HL-60 (cell line): Measurements from ENCODE around the gene SGPP2.

Experiments used
- DNase-seq, 2 experiments: peaks; one replicate each; pipeline ENCODE4 v3.0.0-alpha.2; 2010 to 2020; ENCODE audit warnings: low read depth in 1 of 2, low spot score in 1 of 2
- H3K27ac ChIP-seq: fragments of 250-450 bp; sonication (Bioruptor Pico); replicated peaks from 2 replicates; pipeline ENCODE4 v1.5.1; 2020; ENCODE audit warnings: mild to moderate bottlenecking, moderate library complexity
- H3K27me3 ChIP-seq: fragments of 250-450 bp; sonication (Bioruptor Pico); 2 replicates; pipeline ENCODE4 v1.5.1; 2021; ENCODE audit warnings: mild to moderate bottlenecking, moderate library complexity; ENCODE audit not compliant: insufficient read depth, poor library complexity, severe bottlenecking
- H3K4me3 ChIP-seq: replicated peaks from 2 replicates; pipeline ENCODE4 v1.5.1; 2011; ENCODE audit warnings: mild to moderate bottlenecking, control low read depth, low read length; ENCODE audit not compliant: insufficient read depth
- GABPA ChIP-seq: IDR thresholded peaks from 2 replicates; pipeline ENCODE4 v1.6.1; 2012; ENCODE audit warnings: low read depth
- POLR2AphosphoS5 ChIP-seq: IDR thresholded peaks from 2 replicates; pipeline ENCODE4 v1.6.1; 2012; ENCODE audit warnings: low read depth
- SPI1 ChIP-seq: IDR thresholded peaks from 2 replicates; pipeline ENCODE4 v1.6.1; 2012; ENCODE audit warnings: low read depth, mild to moderate bottlenecking, borderline replicate concordance
- TF ChIP-seq, protein P1 (sequence below): IDR thresholded peaks from one replicate; pipeline ENCODE4 v1.5.1; 2011; ENCODE audit warnings: low read length, control low read depth, inconsistent platforms; ENCODE audit not compliant: insufficient read depth
- TF ChIP-seq, protein P2 (sequence below): IDR thresholded peaks from 2 replicates; pipeline ENCODE4 v1.6.1; 2012; ENCODE audit warnings: low read depth; ENCODE audit not compliant: insufficient replicate concordance

Gene SGPP2

DNA sequence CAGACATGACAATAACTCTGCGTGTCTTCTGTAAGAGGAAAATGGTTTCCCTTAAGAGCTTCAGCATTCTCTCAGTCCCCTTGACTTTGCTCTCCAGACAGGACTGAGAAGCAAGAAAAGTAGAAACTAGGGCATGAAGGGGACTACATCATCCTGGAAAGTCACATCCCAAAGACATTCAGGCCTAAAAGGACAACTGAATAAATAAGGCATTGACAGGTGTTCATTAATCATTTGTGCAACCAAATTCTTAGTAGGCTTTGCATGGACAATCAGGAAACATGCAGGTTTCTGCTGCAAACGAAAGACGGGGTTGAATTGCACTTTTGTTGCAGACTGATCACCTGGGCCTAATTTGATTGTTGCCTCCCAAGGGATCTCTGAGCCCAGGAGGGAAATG, 1.2 kb upstream of the SGPP2 start:
- peaks cover 24% of the 10 kb centered on the region for H3K27me3 ChIP-seq
- TF ChIP-seq GABPA (no peak), POLR2AphosphoS5 (no peak), SPI1 (no peak)
- TF ChIP-seq, protein P1, sequence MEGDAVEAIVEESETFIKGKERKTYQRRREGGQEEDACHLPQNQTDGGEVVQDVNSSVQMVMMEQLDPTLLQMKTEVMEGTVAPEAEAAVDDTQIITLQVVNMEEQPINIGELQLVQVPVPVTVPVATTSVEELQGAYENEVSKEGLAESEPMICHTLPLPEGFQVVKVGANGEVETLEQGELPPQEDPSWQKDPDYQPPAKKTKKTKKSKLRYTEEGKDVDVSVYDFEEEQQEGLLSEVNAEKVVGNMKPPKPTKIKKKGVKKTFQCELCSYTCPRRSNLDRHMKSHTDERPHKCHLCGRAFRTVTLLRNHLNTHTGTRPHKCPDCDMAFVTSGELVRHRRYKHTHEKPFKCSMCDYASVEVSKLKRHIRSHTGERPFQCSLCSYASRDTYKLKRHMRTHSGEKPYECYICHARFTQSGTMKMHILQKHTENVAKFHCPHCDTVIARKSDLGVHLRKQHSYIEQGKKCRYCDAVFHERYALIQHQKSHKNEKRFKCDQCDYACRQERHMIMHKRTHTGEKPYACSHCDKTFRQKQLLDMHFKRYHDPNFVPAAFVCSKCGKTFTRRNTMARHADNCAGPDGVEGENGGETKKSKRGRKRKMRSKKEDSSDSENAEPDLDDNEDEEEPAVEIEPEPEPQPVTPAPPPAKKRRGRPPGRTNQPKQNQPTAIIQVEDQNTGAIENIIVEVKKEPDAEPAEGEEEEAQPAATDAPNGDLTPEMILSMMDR = no peak
- TF ChIP-seq, protein P2, sequence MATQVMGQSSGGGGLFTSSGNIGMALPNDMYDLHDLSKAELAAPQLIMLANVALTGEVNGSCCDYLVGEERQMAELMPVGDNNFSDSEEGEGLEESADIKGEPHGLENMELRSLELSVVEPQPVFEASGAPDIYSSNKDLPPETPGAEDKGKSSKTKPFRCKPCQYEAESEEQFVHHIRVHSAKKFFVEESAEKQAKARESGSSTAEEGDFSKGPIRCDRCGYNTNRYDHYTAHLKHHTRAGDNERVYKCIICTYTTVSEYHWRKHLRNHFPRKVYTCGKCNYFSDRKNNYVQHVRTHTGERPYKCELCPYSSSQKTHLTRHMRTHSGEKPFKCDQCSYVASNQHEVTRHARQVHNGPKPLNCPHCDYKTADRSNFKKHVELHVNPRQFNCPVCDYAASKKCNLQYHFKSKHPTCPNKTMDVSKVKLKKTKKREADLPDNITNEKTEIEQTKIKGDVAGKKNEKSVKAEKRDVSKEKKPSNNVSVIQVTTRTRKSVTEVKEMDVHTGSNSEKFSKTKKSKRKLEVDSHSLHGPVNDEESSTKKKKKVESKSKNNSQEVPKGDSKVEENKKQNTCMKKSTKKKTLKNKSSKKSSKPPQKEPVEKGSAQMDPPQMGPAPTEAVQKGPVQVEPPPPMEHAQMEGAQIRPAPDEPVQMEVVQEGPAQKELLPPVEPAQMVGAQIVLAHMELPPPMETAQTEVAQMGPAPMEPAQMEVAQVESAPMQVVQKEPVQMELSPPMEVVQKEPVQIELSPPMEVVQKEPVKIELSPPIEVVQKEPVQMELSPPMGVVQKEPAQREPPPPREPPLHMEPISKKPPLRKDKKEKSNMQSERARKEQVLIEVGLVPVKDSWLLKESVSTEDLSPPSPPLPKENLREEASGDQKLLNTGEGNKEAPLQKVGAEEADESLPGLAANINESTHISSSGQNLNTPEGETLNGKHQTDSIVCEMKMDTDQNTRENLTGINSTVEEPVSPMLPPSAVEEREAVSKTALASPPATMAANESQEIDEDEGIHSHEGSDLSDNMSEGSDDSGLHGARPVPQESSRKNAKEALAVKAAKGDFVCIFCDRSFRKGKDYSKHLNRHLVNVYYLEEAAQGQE = no peak
- H3K4me3 ChIP-seq = no peak overlapping the region
- DNase-seq = no peak
- no peak overlapping the region for H3K27ac ChIP-seq

DNA sequence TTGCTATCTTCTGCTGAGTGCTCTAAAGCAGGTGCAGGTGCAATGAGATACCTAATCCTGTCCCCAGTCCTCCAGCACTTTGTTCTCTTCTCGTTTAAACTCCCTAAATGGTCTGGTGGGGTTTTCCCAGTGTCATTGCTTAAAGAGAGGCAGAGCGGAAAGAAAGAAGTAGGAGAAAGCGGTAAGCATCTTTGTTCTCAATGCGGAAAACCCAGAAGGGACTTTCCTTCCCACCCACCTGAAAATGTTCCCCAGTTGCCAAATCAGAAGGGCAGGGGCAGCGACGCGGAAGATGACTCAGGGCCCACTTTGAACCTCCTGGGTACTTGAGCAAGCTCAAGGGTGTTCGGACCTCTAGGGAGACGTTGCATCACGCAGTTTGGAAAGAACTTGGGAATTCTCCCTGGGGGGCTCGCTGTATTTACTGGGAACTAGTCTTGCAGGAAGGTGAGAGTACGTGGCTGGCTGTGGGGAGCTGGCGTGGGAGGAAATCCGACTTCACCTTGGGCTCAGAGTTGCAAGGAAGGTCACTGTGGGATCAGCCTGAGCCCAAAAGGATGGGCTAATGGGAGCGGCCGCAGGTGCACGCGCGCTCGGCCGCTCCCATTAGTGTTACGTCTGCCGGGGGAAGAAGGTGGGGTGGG, 589 bp upstream of the SGPP2 start:
- H3K27me3 ChIP-seq = peaks cover 24% of the 10 kb centered on the region
- TF ChIP-seq POLR2AphosphoS5 = no peak
- H3K27ac ChIP-seq = no peak overlapping the region
- no peak overlapping the region for H3K4me3 ChIP-seq
- DNase-seq = no peak

DNA sequence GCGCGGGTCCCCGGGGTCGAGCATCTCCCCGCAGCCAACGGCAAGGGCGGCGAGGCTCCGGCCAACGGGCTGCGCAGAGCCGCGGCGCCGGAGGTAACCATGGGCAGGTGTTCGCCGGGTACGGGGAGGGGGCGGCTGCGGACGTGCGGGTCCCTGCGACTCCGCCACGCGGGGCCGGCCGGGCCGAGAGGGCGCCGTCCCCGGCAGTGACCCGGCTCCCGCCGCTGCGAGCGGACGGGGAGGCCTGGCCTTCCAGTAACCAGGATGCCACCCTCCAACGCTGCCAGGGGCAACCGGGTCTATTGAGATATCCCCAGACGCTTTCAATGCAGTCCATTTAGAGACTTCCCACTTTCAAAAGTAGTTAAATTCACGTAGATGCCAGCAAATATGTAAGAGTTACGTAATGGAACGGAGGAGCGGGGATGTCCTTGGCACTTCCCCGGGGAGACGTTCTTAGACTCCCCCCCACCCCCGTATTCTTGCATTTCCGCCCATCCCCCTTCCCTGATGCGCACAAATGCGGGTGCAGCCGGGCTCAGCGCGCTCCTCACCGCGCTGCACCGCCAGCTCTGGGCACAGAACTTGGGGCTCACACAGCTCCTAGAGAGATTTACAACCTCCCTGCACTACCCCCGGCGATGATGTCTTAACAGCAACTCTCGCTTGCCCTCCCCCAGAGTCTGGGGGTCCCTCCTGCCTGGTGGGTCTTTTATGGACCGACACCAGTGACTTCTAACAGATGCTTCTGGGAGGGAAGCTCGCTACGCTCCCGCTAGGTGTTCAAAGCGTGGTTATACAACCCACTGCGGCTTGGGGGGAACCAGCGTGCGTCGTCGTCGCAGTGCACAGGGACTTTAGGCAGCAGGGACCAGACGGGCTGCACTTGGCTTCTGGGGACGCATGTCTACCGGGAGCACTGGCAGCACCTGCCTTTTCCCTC, 657 bp downstream of the SGPP2 start:
- no peak for DNase-seq
- TF ChIP-seq SPI1 = no peak
- no peak for TF ChIP-seq POLR2AphosphoS5
- TF ChIP-seq, protein P1 = no peak
- TF ChIP-seq, protein P2 = no peak
- no peak for TF ChIP-seq GABPA
- peaks cover 24% of the 10 kb centered on the region for H3K27me3 ChIP-seq
- H3K4me3 ChIP-seq = peak overlapping the region; percentile 33
- no peak overlapping the region for H3K27ac ChIP-seq

DNA sequence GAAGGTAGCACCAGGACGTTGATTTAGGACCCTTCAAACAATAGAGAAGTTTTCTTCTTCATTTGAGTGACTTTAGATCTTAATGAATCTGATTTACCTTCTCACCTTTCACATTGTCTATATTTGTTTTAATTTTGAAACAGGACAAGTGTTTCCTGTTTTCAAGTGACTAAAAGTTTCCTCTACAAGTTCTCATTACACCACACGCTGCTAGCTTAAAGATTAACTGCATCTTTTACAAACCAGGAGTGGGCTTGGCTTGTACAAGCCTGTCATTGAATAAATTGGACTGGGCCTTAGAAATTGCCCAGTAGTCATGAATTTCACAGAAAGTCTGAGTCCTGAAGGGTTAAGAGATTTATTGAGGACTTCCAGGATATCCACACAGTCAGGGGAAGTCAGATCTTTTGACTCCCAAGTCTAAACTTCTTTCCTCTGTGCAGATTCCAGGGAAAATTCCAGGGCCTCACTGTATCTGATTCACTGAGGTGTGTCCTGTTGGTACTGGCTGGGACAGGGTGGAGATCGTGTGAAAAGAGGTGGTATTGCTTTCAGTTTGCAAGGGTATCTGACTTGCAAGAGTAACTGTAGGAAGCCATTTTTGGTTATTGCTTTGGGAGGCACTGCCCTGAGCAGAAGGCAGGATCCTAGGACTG, 3.4 kb downstream of the SGPP2 start:
- Histone ChIP-seq H3K27ac (no peak overlapping the region), H3K27me3 (peaks cover 24% of the 10 kb centered on the region), H3K4me3 (no peak overlapping the region)
- no peak for DNase-seq
- TF ChIP-seq, protein P1 = no peak
- TF ChIP-seq GABPA = no peak
- TF ChIP-seq, protein P2 = no peak
- TF ChIP-seq POLR2AphosphoS5 = no peak
- TF ChIP-seq SPI1 = no peak
